HG02981 (cell line): Measurements from ENCODE around the gene JAG1.
"Not testable (repeated sequence)": the region's sequence is repeated elsewhere in the genome, so short reads cannot be mapped to it uniquely, and the experiment has no call there.

Source experiments
- ATAC-seq: cut with Tn5 transposase; IDR thresholded peaks from one replicate; pipeline ENCODE4 v1.9.1; 2021; ENCODE audit warnings: mild to moderate bottlenecking, moderate library complexity; ENCODE audit not compliant: unreplicated experiment

The JAG1 gene

DNA sequence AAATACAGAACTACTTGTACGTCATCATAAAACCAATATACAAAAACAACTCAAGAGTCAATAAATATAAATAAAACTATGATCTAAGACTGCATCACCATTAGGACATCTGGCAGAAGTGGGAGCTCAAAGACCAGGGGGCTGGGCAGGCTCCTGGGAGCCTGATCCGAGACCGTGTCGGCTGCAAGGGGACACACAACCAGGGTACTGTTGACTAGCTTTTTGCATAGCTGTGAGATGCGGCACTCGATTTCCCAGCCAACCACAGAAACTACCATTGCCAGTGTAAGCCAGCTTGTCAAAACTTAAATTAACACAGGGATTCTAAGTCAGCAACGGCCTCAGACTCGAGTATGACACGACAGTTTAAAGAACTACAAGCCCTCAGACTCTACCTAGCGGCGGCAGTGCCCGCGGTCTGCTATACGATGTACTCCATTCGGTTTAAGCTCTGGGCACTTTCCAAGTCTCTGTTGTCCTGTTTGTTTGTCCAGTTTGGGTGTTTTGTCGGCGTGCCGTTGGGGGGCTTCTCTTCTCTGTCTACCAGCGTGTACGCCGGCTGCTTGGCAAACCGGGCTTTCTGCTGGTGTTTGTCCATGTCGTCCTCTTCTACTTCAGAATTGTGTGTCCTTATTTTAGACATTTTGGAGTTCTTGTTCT lies 34.6 kb downstream of the JAG1 start:
- ATAC-seq: no peak

DNA sequence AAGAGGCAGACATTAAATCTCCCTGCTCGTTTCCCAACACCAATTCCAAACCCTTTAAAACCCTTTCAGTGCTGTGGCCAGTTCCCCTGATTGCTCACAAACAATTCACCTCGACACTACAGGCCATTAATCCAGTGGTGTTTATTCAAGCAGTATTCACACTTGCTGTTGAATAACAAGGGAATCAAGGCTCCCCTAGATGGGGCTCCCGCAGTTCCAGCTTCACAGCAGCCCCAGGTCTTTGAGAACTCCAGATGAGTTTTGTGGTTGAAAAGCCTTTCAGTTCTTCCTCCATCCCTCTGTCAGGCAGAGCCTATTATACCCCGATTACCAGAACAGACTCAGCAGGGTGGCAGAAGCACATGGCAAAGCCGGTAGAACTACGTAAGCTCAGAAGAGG lies 36.2 kb downstream of the JAG1 start:
- no peak for ATAC-seq

DNA sequence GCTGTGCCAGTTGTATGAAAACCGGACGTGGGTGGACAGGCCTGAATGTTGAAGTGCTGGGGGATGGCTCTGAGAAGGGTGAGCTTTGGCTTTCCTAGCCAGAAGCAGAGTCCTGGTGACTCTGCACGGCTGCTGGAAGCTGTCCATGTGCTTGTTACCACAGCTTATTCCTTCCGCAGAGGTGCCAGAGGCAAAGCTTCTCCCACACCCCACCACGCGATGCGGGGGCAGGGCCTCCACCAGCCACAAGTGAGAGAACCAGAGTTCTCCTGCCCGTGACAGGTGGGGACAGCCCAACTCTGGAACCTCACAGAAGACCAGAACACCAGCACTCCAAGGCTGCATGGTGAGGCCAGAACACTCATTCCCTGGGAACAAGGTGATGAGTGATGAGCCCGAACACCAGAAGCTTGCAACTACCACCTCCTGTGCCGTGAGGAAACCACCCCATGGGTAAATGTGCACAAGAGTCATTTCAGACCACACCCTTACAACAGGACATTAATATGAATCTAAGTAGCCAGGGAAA lies 36.7 kb downstream of the JAG1 start:
- ATAC-seq: no peak

DNA sequence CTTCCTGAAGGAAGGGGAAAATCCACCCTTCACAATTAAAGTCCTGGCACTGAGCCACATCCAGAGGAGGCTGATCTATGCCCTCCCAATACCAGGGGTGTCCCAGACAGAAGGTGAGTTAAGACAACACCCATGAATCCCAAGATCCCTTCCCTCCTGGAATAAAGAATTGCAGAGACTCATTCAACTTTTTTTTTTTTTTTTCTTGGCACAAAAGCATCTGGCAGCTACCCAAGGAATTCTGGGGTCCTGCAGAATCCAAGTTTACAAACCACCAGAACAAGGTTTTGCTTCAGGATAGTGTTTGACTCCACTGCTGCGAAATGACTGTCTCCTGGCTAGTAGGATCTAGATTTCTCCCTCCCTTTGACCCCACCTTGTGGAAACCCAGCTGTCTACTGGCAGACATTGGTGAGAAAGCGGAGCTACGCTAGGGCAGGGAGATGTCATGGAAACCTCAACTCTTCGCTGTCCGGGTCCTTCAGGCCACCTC lies 37.4 kb downstream of the JAG1 start:
- ATAC-seq: no peak

GRCh38 chr20:10635476-10636208 lies 38.2 kb downstream of the JAG1 start:
- no peak for ATAC-seq

DNA sequence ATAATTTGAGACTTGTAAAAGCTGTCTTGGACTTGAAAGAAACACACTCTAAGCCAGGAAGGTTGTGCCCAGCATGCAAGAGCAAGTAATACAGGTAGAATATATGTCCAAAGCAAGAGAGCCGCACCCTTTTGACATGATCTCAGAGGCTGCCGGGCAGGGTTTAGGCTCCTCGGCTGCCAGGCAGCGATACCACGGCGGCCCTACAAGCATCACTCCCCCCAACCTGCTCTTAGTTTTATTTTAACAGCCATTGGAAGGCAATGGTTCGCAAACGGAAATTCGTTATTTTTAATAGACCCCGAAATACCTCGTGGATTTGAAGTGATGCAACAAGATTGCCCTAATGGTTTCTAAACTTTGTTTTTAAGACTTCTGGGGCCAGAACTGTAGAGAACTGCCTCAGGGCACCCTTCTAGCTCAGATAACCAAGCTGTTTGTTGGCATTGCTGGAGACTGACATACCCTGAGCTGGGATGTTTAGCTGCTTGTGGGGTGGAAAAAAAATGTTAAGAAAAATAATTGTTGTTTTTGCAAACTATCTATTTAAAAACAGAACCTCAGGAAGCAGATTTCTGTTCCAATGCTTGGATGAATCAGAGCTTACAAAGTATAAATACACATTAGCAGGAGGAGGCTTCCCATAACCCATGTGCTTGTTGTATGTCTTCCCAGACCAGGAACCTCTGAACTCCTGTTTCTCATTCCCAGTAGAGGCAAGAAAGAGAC lies 39.0 kb downstream of the JAG1 start:
- no peak for ATAC-seq

GRCh38 chr20:10634211-10634610 lies 39.6 kb downstream of the JAG1 start:
- no peak for ATAC-seq

- ATAC-seq: no peak
Observed at GRCh38 chr20:10633718-10634117, 40.1 kb downstream of the JAG1 start.

- no peak for ATAC-seq
Observed at GRCh38 chr20:10632721-10633509, 40.9 kb downstream of the JAG1 start.

DNA sequence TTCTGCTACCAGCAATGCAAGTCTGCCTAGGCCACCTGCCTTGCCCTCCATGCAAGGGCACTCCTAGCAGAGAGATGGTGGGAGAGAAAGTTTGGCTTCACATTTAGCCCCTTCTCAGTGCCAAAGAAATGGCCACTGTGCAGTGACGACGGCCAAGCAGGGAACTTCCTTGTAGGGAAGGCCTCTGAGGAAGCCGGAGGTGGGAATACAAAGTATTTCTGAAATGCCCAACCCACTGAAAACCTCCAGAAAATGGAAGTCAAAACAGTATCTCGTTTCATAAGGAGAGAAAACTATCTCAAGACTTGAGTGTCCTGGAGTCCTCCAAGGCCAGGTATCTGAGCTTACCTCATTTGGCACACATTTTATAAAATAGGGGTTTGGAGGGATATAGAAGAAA lies 42.7 kb downstream of the JAG1 start:
- ATAC-seq: no peak

GRCh38 chr20:10629946-10630650 lies 43.7 kb downstream of the JAG1 start:
- ATAC-seq: no peak

- no peak for ATAC-seq
Observed at GRCh38 chr20:10626896-10627295, 46.9 kb downstream of the JAG1 start.

- no peak for ATAC-seq
Observed at GRCh38 chr20:10625641-10626040, 48.2 kb downstream of the JAG1 start.

DNA sequence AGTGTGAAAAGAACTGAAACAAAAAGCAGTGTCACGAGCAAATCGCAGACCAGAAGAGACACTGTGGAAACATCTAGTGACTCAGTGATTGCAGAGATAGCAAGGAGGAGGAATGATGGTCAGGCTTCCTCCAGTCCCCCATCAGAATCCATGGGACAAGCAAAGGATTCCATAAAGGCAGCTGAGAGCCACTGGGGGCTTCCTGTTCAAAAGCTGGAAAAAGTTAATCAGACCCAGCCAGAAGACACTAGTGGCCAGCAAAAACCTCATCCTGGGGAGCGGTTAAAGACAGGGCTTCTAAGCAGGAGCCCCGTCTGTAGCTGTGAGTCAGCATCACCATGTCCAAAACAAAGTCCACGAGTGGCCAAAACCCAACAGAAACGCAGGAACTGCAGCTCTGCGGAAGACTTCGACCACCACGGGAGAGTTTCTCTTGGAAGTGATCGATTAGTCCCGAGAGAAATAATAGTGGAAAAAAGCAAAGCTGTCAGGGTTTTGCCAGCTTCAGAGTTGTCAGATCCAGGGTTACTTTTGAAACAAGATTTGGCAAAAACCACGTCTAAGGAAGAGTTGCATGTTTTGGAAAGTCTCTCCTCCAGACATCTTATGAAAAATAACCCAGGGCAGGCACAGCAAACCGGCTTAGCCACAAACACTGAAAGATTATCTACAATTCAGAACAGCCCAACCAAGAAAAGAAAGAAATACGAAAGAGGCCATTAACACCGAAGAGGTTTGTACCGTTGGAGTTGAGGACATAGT lies 51.0 kb downstream of the JAG1 start:
- no peak for ATAC-seq

DNA sequence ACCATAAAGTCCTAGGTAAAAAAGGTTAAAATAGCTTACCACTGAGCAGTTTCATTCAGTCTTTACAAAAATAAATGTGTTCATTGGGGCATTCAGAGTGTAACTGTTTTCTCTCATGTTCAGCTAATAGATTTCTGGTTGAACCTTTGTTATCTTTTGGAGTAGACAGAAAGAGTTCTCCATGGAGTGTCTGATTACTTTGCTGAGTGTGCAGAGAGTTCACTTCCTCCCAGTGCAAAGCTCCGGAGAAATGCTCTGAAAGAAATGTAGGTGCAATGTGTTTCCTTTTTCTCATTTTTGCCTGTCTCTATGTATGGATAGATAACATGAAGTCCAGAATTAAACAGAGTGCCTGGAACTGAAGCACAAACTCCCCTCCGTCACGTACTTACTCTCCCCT lies 52.6 kb downstream of the JAG1 start:
- no peak for ATAC-seq

- no peak for ATAC-seq
Observed at GRCh38 chr20:10619427-10619826, 54.4 kb downstream of the JAG1 start.

DNA sequence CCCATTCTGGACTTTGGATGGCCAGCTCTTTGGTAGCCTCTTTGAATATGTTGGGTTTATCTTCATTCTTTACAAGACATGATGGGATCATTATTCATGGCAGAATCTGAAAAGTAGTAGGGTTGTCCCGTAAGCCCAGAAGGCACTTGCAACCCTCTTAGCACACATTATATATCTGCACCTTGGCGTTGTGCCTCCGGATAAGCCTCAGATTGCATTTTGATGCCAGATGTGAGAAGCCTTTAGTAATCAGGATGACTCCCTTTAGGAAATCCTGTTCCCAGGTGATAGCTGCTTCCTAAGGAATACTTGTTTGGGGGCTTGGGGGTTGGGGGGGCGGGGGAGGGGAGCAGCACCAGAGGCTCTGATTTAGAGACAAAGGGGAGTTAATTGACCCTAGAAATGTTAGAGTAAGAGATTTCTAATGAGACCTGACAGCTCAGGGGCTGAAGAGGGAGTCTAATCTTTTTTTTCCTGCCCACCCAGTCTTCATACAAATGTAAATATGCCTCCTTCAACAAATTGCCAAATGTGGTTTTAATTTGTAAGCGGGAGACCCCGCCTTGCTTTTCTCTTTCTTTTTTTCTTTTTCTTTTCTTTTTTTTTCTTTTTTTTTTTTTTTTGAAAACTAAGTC lies 55.1 kb downstream of the JAG1 start:
- ATAC-seq: no peak

DNA sequence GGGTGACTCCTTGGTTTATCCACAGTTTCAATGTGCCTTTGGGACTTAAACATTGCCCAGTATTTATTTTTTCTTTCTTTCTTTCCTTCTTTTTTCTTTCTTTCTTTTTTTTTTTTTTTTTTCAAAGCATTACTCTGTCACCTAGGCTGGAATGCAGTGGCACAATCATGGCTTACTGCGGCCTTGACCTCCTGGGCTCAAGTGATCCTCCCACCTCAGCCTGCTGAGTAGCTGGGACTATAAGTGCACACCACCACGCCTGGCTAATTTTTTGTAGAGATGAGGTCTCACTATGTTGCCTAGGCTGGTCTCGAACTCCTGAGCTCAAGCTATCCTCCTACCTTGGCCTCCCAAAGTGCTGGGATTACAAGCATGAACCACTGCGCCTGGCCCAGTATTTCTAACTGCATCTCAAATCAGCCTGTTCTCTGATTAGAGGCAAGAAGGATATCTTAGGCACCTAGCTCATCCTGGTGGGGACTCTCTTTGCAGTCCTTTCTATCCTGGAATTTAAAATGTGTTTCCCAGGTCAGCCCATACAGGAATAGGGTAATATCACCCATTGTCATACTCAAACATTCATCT lies 56.2 kb downstream of the JAG1 start:
- ATAC-seq: not testable (repeated sequence)

DNA sequence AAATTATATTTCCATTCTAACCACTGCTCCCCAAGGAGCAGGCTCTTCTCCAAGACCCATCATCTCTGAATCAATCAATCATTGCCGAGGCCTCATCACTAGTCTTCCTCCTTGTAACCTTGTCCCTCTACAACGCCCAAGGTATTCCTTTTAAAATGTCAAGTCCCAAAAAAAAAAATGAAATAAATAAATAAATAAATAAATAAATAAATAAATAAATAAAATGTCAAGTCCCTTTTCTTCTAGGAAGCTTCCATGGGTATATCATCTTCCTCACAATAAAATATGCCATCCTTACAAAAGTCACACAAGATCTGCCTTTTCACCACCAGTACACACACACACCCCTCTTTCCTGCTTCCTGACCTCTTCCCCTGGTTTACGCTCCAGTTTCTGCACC lies 57.6 kb downstream of the JAG1 start:
- no peak for ATAC-seq
